Transverse colon (tissue), 4 donors: Measurements from ENCODE around the gene ANKRD52.

Experiments used
- EP300 ChIP-seq: sonication (generic); formaldehyde crosslinking; IDR thresholded peaks from one replicate; pipeline ENCODE4 v1.6.1; 2017; ENCODE audit warnings: antibody characterized with exemption, low read depth
- POLR2AphosphoS5 ChIP-seq, 3 donors: sonication (generic); formaldehyde crosslinking; IDR thresholded peaks; one replicate each; pipeline ENCODE4 v1.6.1; 2016; ENCODE audit warnings: antibody characterized with exemption in 3 of 3
- TF ChIP-seq, protein P1 (sequence below), 5 experiments: fragments of 200-600 bp in 3 of 5; fragments of 450-650 bp in 2 of 5; sonication (generic) in 3 of 5; IDR thresholded peaks; 1 replicate in 2 of 5; 2 replicates in 3 of 5; pipeline ENCODE4 v1.5.1; 2016 to 2017; ENCODE audit warnings: antibody characterized with exemption in 5 of 5, inconsistent platforms in 3 of 5, mild to moderate bottlenecking in 2 of 5, moderate library complexity in 1 of 5

DNA sequence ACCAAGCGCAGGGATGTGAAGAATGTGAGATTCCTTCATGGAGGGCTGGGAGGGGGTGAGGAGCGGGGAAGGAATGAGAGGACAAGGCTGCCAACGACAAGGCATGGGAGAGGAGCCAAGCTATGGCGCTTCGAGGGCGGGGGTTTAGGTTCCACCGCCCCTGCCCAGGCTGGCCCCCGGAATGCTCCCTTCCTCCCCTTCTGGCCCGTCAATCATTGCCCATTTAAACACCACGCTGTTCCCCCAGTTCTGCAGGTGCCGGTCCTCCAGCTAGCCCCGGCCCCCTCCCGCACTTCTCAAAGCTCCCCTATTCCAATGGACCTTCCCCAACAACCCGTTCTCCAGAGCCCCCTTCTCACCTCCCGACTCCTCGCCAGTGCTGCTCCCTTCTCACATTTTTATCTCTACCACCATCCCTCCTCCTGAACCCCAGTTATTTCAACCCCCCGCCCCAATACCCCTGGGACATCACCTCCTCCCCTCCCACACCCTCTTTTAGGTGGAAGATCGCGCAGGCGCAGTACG is 36.9 kb downstream of the ANKRD52 start:
- TF ChIP-seq, protein P1, sequence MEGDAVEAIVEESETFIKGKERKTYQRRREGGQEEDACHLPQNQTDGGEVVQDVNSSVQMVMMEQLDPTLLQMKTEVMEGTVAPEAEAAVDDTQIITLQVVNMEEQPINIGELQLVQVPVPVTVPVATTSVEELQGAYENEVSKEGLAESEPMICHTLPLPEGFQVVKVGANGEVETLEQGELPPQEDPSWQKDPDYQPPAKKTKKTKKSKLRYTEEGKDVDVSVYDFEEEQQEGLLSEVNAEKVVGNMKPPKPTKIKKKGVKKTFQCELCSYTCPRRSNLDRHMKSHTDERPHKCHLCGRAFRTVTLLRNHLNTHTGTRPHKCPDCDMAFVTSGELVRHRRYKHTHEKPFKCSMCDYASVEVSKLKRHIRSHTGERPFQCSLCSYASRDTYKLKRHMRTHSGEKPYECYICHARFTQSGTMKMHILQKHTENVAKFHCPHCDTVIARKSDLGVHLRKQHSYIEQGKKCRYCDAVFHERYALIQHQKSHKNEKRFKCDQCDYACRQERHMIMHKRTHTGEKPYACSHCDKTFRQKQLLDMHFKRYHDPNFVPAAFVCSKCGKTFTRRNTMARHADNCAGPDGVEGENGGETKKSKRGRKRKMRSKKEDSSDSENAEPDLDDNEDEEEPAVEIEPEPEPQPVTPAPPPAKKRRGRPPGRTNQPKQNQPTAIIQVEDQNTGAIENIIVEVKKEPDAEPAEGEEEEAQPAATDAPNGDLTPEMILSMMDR (IDR thresholded peaks at IDR 0.05): no peak
- TF ChIP-seq EP300 (no peak), POLR2AphosphoS5 (IDR thresholded peaks at IDR 0.05) (peak in 1 of 3 donors; percentile 2)
